RWPE1 (cell line): ENCODE results near the gene OR10X1.

Experiments
- CTCF ChIA-PET: fragments of 350-600 bp; sonication (Branson Sonifier 250); formaldehyde crosslinking; extraction: SDS; loops from one replicate; lab custom pipeline; 2021; lab: Yijun Ruan, JAX
- POLR2A ChIA-PET: fragments of 400-600 bp; formaldehyde crosslinking; extraction: SDS; loops from one replicate; lab custom pipeline; 2020; ENCODE audit warnings: antibody characterized with exemption; ENCODE audit not compliant: low non-redundant PET; lab: Yijun Ruan, JAX
- DNase-seq: peaks from one replicate; pipeline ENCODE4 v3.0.0; 2012; ENCODE audit warnings: low spot score
- H3K27ac ChIP-seq: fragments of 450-650 bp; 2 replicates; pipeline ENCODE4 v1.5.1; 2017
- CTCF ChIP-seq: fragments of 450-650 bp; conservative IDR thresholded peaks from 2 replicates; pipeline ENCODE4 v1.5.1; 2017; ENCODE audit warnings: low read depth, mild to moderate bottlenecking

Gene OR10X1

DNA sequence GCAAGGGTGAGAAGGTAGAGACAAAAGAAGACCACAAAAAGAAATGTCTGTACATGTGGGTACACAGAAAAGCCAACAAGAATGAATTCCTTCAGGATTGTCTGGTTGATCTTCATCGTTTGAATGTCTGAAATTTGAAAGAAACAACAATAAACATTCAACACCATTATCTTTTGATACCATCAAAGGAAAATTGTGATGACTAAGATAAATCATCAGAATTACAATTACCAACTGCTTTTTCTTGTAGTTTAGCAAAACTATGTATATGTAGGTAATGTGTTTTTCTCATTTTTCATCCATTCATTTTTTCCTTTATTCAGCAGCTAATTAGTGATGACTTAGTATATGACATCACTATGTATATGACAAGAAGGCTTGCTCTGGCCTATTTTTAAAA is at the start of gene OR10X1:
Gene OR10X1, minus strand, starts transcription at position 167 of the 400 bp plus-strand sequence. Its CDS starts 0 bp downstream, at position 167.
- POLR2A ChIA-PET: no interaction called here
- CTCF ChIA-PET: no interaction called here
- no peak for TF ChIP-seq CTCF
- H3K27ac ChIP-seq: no peak within 1 kb of the TSS
- DNase-seq: no peak

DNA sequence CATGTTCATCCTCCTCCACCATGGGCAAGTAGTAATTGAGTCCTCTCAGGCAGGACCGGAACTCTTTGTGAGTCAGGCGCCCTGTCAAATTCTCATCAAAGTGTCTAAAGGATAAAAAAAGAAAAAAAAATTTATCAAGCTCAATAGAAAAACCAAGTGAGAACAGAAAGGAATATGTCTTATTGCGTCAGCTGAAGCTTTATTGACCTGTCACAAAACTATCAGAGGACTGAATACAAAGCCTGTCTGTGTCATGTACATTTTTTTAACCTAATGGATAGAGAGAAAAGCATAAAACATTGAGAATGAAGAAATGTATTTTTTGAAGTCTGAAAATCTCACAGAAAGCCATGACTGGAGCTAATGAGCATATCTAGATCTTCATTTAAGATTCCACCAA is 34.1 kb upstream of the OR10X1 start:
- no peak overlapping the region for H3K27ac ChIP-seq
- DNase-seq: no peak
- TF ChIP-seq CTCF: no peak
- ChIA-PET CTCF (no interaction called here), POLR2A (no interaction called here)

- no peak overlapping the region for H3K27ac ChIP-seq
- ChIA-PET CTCF (no interaction called here), POLR2A (no interaction called here)
- DNase-seq: no peak
- TF ChIP-seq CTCF: no peak
Measured at GRCh38 chr1:158611916-158612315, 32.2 kb upstream of the OR10X1 start.

- DNase-seq: no peak
- H3K27ac ChIP-seq: no peak overlapping the region
- POLR2A ChIA-PET: no interaction called here
- CTCF ChIA-PET: no interaction called here
- TF ChIP-seq CTCF: no peak
Measured at GRCh38 chr1:158607296-158607695, 27.6 kb upstream of the OR10X1 start.

- H3K27ac ChIP-seq: no peak within 1 kb of the TSS
- no peak for DNase-seq
- CTCF ChIA-PET: interaction anchor here (0.6 kb wide), 1 partner anchor 614 kb away, joined by 4 read pairs; no protein-coding TSS in a partner anchor
- no peak for TF ChIP-seq CTCF
- POLR2A ChIA-PET: no interaction called here
Measured at GRCh38 chr1:158604968-158605367, 25.3 kb upstream of the OR10X1 start, which contains the start of gene OR10Z1. TSS of gene OR10Z1 (plus strand) at chr1:158605268. CDS start at chr1:158606439, 1,171 bp downstream.

- ChIA-PET POLR2A (no interaction called here), CTCF (interaction anchor here (0.6 kb wide), 1 partner anchor 166 kb away, joined by 5 read pairs; no protein-coding TSS in a partner anchor)
- no peak overlapping the region for H3K27ac ChIP-seq
- DNase-seq: no peak
- TF ChIP-seq CTCF: no peak
Measured at GRCh38 chr1:158600735-158601134, 21.0 kb upstream of the OR10X1 start.
